HG03175 (cell line): ENCODE measurements around the gene THY1.
"Not testable (repeated sequence)": the region's sequence is repeated elsewhere in the genome, so short reads cannot be mapped to it uniquely, and the experiment has no call there.

ENCODE experiments used
- ATAC-seq: cut with Tn5 transposase; IDR thresholded peaks from one replicate; pipeline ENCODE4 v1.9.1; 2021; ENCODE audit warnings: mild to moderate bottlenecking, moderate library complexity; ENCODE audit not compliant: unreplicated experiment

Gene THY1

GRCh38 chr11:119445850-119446249, 22.9 kb upstream of the THY1 start:
- no peak for ATAC-seq

- no peak for ATAC-seq
Measured at GRCh38 chr11:119445379-119445778, 22.4 kb upstream of the THY1 start.

- ATAC-seq: no peak
Measured at GRCh38 chr11:119441898-119442243, 18.9 kb upstream of the THY1 start.

GRCh38 chr11:119438599-119438998, 15.6 kb upstream of the THY1 start:
- no peak for ATAC-seq

GRCh38 chr11:119437521-119437920, 14.5 kb upstream of the THY1 start:
- not testable (repeated sequence) for ATAC-seq

GRCh38 chr11:119436711-119437110, 13.7 kb upstream of the THY1 start:
- no peak for ATAC-seq

GRCh38 chr11:119436093-119436492, 13.1 kb upstream of the THY1 start:
- ATAC-seq: no peak

GRCh38 chr11:119434591-119435330, 11.8 kb upstream of the THY1 start:
- no peak for ATAC-seq

GRCh38 chr11:119433358-119433725, 10.4 kb upstream of the THY1 start:
- ATAC-seq: no peak

- no peak for ATAC-seq
Measured at GRCh38 chr11:119432484-119433357, 9.7 kb upstream of the THY1 start.

GRCh38 chr11:119431523-119431922, 8.6 kb upstream of the THY1 start:
- no peak for ATAC-seq

GRCh38 chr11:119427279-119427678, 4.3 kb upstream of the THY1 start:
- no peak for ATAC-seq

GRCh38 chr11:119426142-119426541, 3.2 kb upstream of the THY1 start:
- ATAC-seq: no peak

GRCh38 chr11:119424775-119425174, 1.8 kb upstream of the THY1 start:
- ATAC-seq: no peak

- ATAC-seq: no peak
Measured at GRCh38 chr11:119424276-119424675, 1.3 kb upstream of the THY1 start.

- no peak for ATAC-seq
Measured at GRCh38 chr11:119423509-119424254, 710 bp upstream of the THY1 start.

- ATAC-seq: no peak
Measured at GRCh38 chr11:119421941-119422808, 797 bp downstream of the THY1 start.

- ATAC-seq: no peak
Measured at GRCh38 chr11:119421351-119421750, 1.6 kb downstream of the THY1 start.

GRCh38 chr11:119420631-119421030, 2.3 kb downstream of the THY1 start:
- no peak for ATAC-seq

GRCh38 chr11:119419834-119420492, 3.0 kb downstream of the THY1 start:
- no peak for ATAC-seq
